Ovary (tissue), 9 donors: ENCODE data around the gene YES1. TPM values are rescaled to one million over a fixed set of nuclear protein-coding genes. Genes with fewer than 3 reads are reported as not detected.

ENCODE experiments used
- DNase-seq, 5 donors: peaks; one replicate each; pipeline ENCODE4 v3.0.0-alpha.2; 2019 to 2020
- H3K27ac ChIP-seq, 2 donors: fragments of 200-600 bp; one replicate each; pipeline versions ENCODE4 v1.5.1 to v1.8.0; 2019 to 2022
- H3K27me3 ChIP-seq: fragments of 200-600 bp; one replicate; pipeline ENCODE4 v1.8.0; 2022
- H3K36me3 ChIP-seq: fragments of 200-600 bp; sonication (generic); one replicate; pipeline ENCODE4 v1.5.1; 2019
- H3K4me1 ChIP-seq: one replicate; pipeline ENCODE4 v1.8.1; 2013; ENCODE audit warnings: mild to moderate bottlenecking, moderate library complexity; ENCODE audit not compliant: insufficient read depth
- H3K4me3 ChIP-seq: fragments of 200-600 bp; sonication (generic); one replicate; pipeline ENCODE4 v1.5.1; 2017
- H3K9me3 ChIP-seq, 2 donors: fragments of 200-600 bp in 1 of 2; sonication (generic) in 1 of 2; one replicate each; pipeline versions ENCODE4 v1.5.1 to v1.8.1; 2013 to 2019; ENCODE audit warnings: mild to moderate bottlenecking in 1 of 2, moderate library complexity in 1 of 2
- EP300 ChIP-seq: sonication (generic); formaldehyde crosslinking; IDR thresholded peaks from one replicate; pipeline ENCODE4 v1.6.1; 2017; ENCODE audit warnings: antibody characterized with exemption
- POLR2A ChIP-seq: fragments of 450-650 bp; IDR thresholded peaks from one replicate; pipeline ENCODE4 v1.6.1; 2017; ENCODE audit warnings: antibody characterized with exemption, mild to moderate bottlenecking, moderate library complexity
- WGBS, 3 donors: extraction: QIAGEN DNeasy Blood & Tissue Kit in 1 of 3; methylation state at CpG; one replicate each; pipeline versions ENCODE4 v1.1.5 to v1.1.7; 2013 to 2017; 5-methylcytosine and 5-hydroxymethylcytosine counted together
- intact Hi-C, 4 donors: fragments of 100-400 bp; cut with DNase I; formaldehyde crosslinking; loops; one replicate each; pipeline versions ENCODE4 v1.11.0 to v1.15.1; 2022 to 2023
- polyA plus RNA-seq, 2 donors: library from polyadenylated mRNA; stranded (reverse); fragments of 200-250 nt in 1 of 2; fragments of 350-450 nt in 1 of 2; fragmentation: Illumina TruSeq in 1 of 2; extraction: RNeasy Lipid Tissue Mini Kit (QIAGEN cat#74804) in 1 of 2; gene quantifications; one replicate each; pipeline ENCODE4 v1.2.3, GENCODE V29; 2013 to 2014
- total RNA-seq, 7 donors: library from RNA; depleted of rRNA in 2 of 7; stranded (reverse); fragments of >200 nt in 2 of 7; fragmentation: NEBNext Ultra II Directional in 3 of 7; extraction: Animal tissue kit (Norgen Biotek cat#: 25700) in 3 of 7; gene quantifications; one replicate each; pipeline versions ENCODE4 v1.1.0 to v1.2.4, GENCODE V29; 2016 to 2023
- TF ChIP-seq, protein P1 (sequence below), 3 donors: fragments of 450-650 bp in 2 of 3; fragments of 200-600 bp in 1 of 3; IDR thresholded peaks; one replicate each; pipeline versions ENCODE4 v1.5.1 to v1.8.0; 2016 to 2022; ENCODE audit warnings: antibody characterized with exemption in 3 of 3, mild to moderate bottlenecking in 1 of 3
- donor health status: DM: no; HTN: no; CAD: no; lungs with moderate emphysema.
- donor health status: DM: no; HTN: no; CAD: no.
- donor health status: Bipolar disorder and iron deficiency.
- donor health status: DM: yes; HTN: yes; CAD: no.
- donor health status: DM: no; HTN: no; CAD: no.
- donor health status: DM: yes; HTN: yes; CAD: no.

The YES1 gene
- total and polyA plus RNA-seq, 9 donors, result 14.3 to 95.1 (median 34.6) TPM

DNA sequence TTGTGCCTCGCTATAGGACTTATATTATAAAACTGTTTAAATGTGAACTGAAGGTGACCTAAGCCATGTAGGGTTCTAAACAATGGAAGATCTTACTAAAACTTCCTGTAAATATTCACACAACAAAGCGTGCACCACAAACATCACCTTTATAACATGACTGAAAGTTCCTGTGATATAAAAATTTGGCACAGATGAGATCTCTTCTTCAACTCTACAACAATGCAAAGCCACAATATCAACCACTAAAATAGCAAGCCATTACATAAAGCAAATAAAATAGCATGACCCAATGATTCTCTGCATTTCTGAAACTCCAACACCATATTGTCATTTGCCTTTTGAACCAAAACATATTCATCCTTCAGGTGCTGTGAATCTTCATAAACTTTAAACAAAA is 3.5 kb downstream of the YES1 start:
- Histone ChIP-seq H3K9me3 (no peaks in the 10 kb centered on the region), H3K27ac (no peak overlapping the region), H3K4me1 (peaks cover 4% of the 10 kb centered on the region), H3K36me3 (no peaks in the 10 kb centered on the region), H3K4me3 (no peak overlapping the region), H3K27me3 (no peaks in the 10 kb centered on the region)
- intact Hi-C loops, result no loop called here
- TF ChIP-seq, protein P1, sequence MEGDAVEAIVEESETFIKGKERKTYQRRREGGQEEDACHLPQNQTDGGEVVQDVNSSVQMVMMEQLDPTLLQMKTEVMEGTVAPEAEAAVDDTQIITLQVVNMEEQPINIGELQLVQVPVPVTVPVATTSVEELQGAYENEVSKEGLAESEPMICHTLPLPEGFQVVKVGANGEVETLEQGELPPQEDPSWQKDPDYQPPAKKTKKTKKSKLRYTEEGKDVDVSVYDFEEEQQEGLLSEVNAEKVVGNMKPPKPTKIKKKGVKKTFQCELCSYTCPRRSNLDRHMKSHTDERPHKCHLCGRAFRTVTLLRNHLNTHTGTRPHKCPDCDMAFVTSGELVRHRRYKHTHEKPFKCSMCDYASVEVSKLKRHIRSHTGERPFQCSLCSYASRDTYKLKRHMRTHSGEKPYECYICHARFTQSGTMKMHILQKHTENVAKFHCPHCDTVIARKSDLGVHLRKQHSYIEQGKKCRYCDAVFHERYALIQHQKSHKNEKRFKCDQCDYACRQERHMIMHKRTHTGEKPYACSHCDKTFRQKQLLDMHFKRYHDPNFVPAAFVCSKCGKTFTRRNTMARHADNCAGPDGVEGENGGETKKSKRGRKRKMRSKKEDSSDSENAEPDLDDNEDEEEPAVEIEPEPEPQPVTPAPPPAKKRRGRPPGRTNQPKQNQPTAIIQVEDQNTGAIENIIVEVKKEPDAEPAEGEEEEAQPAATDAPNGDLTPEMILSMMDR (IDR thresholded peaks at IDR 0.05), result no peak
- TF ChIP-seq POLR2A (no peak), EP300 (no peak)
- DNase-seq, result no peak
- WGBS, 3 donors, result 87 to 91% (median 88%) methylated on average over 2 of the region's 2 CpGs

DNA sequence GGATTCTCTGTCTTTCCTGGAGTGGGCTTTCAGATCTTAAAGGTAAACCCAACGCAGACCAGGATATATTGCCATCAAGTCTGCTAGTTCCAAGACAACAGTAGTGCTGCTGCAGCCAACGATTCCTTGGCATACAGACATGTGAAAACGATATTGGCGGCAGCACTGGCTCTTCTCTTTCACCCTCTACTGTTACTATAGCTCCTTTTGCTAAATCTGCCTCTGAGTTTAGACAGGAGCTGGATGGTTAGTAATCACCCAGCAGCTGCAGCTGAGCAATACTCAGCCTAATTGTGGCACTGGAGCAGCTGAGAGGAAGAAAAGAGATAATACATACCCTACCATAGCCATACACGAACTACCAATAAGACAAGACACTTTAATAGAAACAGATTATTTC is 4.0 kb downstream of the YES1 start:
- Histone ChIP-seq H3K27me3 (no peaks in the 10 kb centered on the region), H3K9me3 (no peaks in the 10 kb centered on the region), H3K4me3 (no peak overlapping the region), H3K4me1 (peaks cover 3% of the 10 kb centered on the region), H3K27ac (no peak overlapping the region), H3K36me3 (no peaks in the 10 kb centered on the region)
- TF ChIP-seq EP300 (no peak), POLR2A (no peak)
- TF ChIP-seq, protein P1 (IDR thresholded peaks at IDR 0.05), result no peak
- 43 to 48% (median 47%) methylated on average over 5 of the region's 5 CpGs for WGBS, 3 donors
- intact Hi-C loops, result no loop called here
- no peak for DNase-seq

DNA sequence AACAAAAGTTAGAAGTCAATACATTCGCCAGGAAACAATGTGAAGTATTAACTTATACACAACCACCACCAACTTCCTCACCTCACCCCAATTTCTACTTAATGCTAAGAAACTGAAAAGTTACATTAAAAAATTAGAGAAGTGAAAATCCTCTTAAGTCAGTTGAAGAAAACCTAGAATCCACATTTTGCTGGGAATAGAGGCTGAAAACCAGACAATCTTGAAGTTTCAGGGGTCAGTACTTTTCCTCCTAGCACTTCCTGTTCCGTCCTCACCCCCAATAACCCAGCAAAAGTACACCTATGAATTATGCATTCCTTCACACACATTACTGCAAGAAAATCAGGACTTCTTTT is 6.3 kb downstream of the YES1 start:
- TF ChIP-seq, protein P1 (IDR thresholded peaks at IDR 0.05), result no peak
- no peak for TF ChIP-seq POLR2A
- no peak for TF ChIP-seq EP300
- H3K9me3 ChIP-seq, result no peaks in the 10 kb centered on the region
- H3K4me3 ChIP-seq, result no peak overlapping the region
- WGBS, 3 donors, result 64 to 72% (median 65%) methylated on average over 2 of the region's 2 CpGs
- H3K4me1 ChIP-seq, result peaks cover 3% of the 10 kb centered on the region
- H3K36me3 ChIP-seq, result no peaks in the 10 kb centered on the region
- H3K27ac ChIP-seq, result no peak overlapping the region
- DNase-seq, result no peak
- intact Hi-C loops, result no loop called here
- H3K27me3 ChIP-seq, result no peaks in the 10 kb centered on the region

DNA sequence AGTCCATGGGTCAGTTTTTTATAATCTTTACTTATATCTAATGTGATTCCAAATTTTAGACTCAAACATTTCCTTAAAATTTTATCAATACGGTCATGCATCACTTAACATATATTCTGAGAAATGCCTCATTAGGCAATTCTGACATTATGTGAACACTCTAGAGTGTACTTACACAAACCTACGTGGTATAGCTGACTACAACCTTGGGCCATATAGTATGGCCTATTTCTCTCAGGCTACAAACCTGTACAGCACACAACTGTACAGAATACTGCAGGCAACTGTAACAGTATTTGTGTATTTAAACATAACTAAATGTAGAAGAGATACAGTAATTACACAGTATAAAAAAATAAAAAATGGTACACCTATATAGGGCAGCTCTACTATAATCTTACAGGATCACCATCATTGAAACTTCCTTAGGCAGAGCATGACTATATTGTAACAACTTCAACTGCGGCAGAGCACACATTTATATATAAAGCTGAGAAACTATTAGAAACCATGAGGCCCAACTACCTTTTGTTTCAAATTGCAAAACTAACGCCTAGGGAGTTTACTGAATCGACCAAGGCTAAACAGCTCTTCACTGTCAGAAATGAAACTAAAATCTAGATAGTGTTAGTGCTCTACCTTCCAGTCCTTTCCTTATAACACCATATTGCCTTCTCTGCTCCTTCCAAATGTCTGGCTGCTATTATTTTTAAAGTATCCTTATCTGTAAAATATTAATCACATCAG is 6.9 kb downstream of the YES1 start:
- intact Hi-C loops, result no loop called here
- H3K27me3 ChIP-seq, result no peaks in the 10 kb centered on the region
- no peaks in the 10 kb centered on the region for H3K9me3 ChIP-seq
- peaks cover 3% of the 10 kb centered on the region for H3K4me1 ChIP-seq
- no peak overlapping the region for H3K4me3 ChIP-seq
- no peaks in the 10 kb centered on the region for H3K36me3 ChIP-seq
- no peak for DNase-seq
- WGBS, 3 donors, result 55 to 63% (median 63%) methylated on average over 5 of the region's 5 CpGs
- TF ChIP-seq, protein P1 (IDR thresholded peaks at IDR 0.05), result no peak
- TF ChIP-seq POLR2A (no peak), EP300 (no peak)
- H3K27ac ChIP-seq, result no peak overlapping the region
